Transverse colon (tissue), 4 donors: ENCODE data around the gene DGAT2. TPM values are rescaled to one million over a fixed set of nuclear protein-coding genes. Genes with fewer than 3 reads are reported as not detected.

ENCODE experiments used
- DNase-seq: peaks from one replicate; pipeline ENCODE4 v3.0.0-alpha.2; 2019
- H3K27ac ChIP-seq, 4 donors: fragments of 200-600 bp; sonication (generic); 2 replicates each; pipeline ENCODE4 v1.5.1; 2016 to 2018; ENCODE audit warnings: inconsistent platforms in 4 of 4
- H3K27me3 ChIP-seq: fragments of 200-600 bp; sonication (generic); 2 replicates; pipeline ENCODE4 v1.5.1; 2017; ENCODE audit warnings: inconsistent platforms
- H3K36me3 ChIP-seq, 4 donors: fragments of 200-600 bp; sonication (generic); 2 replicates each; pipeline ENCODE4 v1.5.1; 2017 to 2019; ENCODE audit warnings: inconsistent platforms in 4 of 4
- H3K4me1 ChIP-seq, 4 donors: fragments of 200-600 bp; sonication (generic); 2 replicates each; pipeline ENCODE4 v1.5.1; 2017 to 2020; ENCODE audit warnings: inconsistent platforms in 4 of 4
- H3K4me3 ChIP-seq, 4 donors: fragments of 200-600 bp; sonication (generic); 1 replicate in 1 of 4; 2 replicates in 3 of 4; pipeline versions ENCODE4 v1.5.1 to v1.6.1; 2017 to 2019; ENCODE audit warnings: inconsistent platforms in 4 of 4
- H3K9me3 ChIP-seq, 2 donors: fragments of 200-600 bp; sonication (generic); 2 replicates each; pipeline ENCODE4 v1.5.1; 2017 to 2019; ENCODE audit warnings: inconsistent platforms in 2 of 2
- EP300 ChIP-seq: sonication (generic); formaldehyde crosslinking; IDR thresholded peaks from one replicate; pipeline ENCODE4 v1.6.1; 2017; ENCODE audit warnings: antibody characterized with exemption, low read depth
- POLR2A ChIP-seq: fragments of 450-650 bp; IDR thresholded peaks from one replicate; pipeline ENCODE4 v1.6.1; 2016; ENCODE audit warnings: antibody characterized with exemption, mild to moderate bottlenecking, moderate library complexity
- POLR2AphosphoS5 ChIP-seq, 3 donors: sonication (generic); formaldehyde crosslinking; IDR thresholded peaks; one replicate each; pipeline ENCODE4 v1.6.1; 2016; ENCODE audit warnings: antibody characterized with exemption in 3 of 3
- WGBS, 2 donors: methylation state at CpG; one replicate each; pipeline ENCODE4 v1.1.5; 2018; ENCODE audit warnings: low coverage in 1 of 2; 5-methylcytosine and 5-hydroxymethylcytosine counted together
- in situ Hi-C, 4 donors: fragments of 200-750 bp; cut with MboI; loops; one replicate each; pipeline versions ENCODE4 v1.15.0 to v1.15.1; 2017; ENCODE audit warnings: low sequenced_read_pairs in 3 of 4, low pct_ligation_motif_present in 1 of 4, low pct_unique_long_range_greater_than_20kb in 1 of 4
- intact Hi-C: fragments of 100-400 bp; cut with DNase I; formaldehyde crosslinking; loops from one replicate; pipeline ENCODE4 v1.15.1; 2023; ENCODE audit warnings: low total_unique reads
- total RNA-seq, 4 donors: library from RNA; depleted of rRNA; stranded (reverse); fragments of >200 nt; gene quantifications; one replicate each; pipeline ENCODE4 v1.1.0, GENCODE V29; 2016
- TF ChIP-seq, protein P1 (sequence below), 5 experiments: fragments of 200-600 bp in 3 of 5; fragments of 450-650 bp in 2 of 5; sonication (generic) in 3 of 5; IDR thresholded peaks; 1 replicate in 2 of 5; 2 replicates in 3 of 5; pipeline ENCODE4 v1.5.1; 2016 to 2017; ENCODE audit warnings: antibody characterized with exemption in 5 of 5, inconsistent platforms in 3 of 5, mild to moderate bottlenecking in 2 of 5, moderate library complexity in 1 of 5

Gene DGAT2
- total RNA-seq, 4 donors from 2014 or later: 3.3 to 3.7 TPM; not detected in 2

DNA sequence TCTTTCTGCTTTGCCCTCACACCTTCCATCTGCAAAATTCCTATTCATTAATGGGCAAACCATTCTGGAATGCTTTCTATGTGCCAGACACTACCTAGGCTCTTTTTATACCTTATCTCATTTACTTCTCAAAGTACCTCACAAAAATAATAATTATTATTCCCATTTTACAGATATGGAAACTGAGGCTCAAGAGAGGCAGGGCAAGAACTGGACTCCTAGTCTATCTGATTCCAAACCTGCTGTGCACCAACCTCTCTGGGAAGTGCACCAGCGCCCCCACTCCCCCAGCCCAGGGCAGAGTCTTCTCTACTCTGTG is 826 bp upstream of the DGAT2 start:
- in situ Hi-C loops (no loop called here), intact Hi-C loops (no loop called here)
- no peak for DNase-seq
- no peak overlapping the region for H3K27ac ChIP-seq
- 31% methylated on average over 1 of the region's 1 CpG; no CpG with 5 or more reads in 1 of the 2 donors for WGBS, 2 donors
- H3K4me1 ChIP-seq: peaks cover 10 to 17% (median 15%) of the 10 kb centered on the region in 4 donors
- H3K4me3 ChIP-seq: peak overlapping the region in 1 of 4 donors; percentile 60
- TF ChIP-seq, protein P1, sequence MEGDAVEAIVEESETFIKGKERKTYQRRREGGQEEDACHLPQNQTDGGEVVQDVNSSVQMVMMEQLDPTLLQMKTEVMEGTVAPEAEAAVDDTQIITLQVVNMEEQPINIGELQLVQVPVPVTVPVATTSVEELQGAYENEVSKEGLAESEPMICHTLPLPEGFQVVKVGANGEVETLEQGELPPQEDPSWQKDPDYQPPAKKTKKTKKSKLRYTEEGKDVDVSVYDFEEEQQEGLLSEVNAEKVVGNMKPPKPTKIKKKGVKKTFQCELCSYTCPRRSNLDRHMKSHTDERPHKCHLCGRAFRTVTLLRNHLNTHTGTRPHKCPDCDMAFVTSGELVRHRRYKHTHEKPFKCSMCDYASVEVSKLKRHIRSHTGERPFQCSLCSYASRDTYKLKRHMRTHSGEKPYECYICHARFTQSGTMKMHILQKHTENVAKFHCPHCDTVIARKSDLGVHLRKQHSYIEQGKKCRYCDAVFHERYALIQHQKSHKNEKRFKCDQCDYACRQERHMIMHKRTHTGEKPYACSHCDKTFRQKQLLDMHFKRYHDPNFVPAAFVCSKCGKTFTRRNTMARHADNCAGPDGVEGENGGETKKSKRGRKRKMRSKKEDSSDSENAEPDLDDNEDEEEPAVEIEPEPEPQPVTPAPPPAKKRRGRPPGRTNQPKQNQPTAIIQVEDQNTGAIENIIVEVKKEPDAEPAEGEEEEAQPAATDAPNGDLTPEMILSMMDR (IDR thresholded peaks at IDR 0.05): no peak
- no peak for TF ChIP-seq EP300
- TF ChIP-seq POLR2A: no peak
- no peak for TF ChIP-seq POLR2AphosphoS5 (IDR thresholded peaks at IDR 0.05)
- H3K9me3 ChIP-seq: no peaks in the 10 kb centered on the region
- H3K36me3 ChIP-seq: no peaks in the 10 kb centered on the region
- peaks cover 11% of the 10 kb centered on the region for H3K27me3 ChIP-seq

DNA sequence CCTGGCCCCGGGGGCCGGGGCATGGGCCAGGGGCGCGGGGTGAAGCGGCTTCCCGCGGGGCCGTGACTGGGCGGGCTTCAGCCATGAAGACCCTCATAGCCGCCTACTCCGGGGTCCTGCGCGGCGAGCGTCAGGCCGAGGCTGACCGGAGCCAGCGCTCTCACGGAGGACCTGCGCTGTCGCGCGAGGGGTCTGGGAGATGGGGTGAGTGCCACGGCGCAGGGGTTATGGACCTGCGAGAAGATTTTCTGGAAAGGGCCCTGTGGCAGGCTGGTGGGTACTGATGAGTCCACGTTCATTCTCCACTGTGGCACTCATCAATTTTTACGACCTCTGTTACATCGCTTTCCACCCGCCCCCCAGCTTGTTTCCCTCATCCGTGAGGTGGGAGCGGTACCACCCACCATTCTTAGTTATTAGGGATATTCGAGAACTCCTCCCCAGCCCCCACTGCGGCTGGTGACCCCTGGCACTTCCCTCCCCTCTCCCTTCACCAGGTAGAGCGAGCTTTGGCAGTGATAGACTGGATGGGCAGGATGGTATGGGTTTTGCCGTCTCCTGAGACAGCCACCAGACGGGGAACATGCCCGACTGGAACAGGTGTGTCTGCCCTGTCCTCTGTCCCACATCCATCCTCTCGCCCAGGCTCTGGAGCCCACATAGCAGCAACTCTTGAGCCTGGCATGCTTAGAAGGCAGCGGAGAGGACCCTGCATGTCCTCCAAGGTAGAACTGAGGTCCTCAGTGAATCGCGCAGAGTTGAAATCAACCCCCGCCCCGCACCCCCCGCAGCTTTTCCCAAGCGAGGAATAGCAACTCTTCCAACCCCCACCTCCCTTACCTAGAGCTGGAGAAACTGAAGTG is 562 bp downstream of the DGAT2 start:
- 22 to 26% methylated on average over 6 to 34 of the region's 46 CpGs for WGBS, 2 donors
- Histone ChIP-seq H3K27me3 (peaks cover 11% of the 10 kb centered on the region), H3K27ac (peak overlapping the region in 2 of 4 donors; percentile 21 to 49), H3K4me1 (peaks cover 10 to 17% (median 15%) of the 10 kb centered on the region in 4 donors), H3K36me3 (no peaks in the 10 kb centered on the region), H3K9me3 (no peaks in the 10 kb centered on the region), H3K4me3 (peak overlapping the region; percentile 23 to 60 (median 32))
- intact Hi-C loops (no loop called here), in situ Hi-C loops (no loop called here)
- TF ChIP-seq POLR2AphosphoS5 (IDR thresholded peaks at IDR 0.05): no peak
- TF ChIP-seq, protein P1 (IDR thresholded peaks at IDR 0.05): peak in 1 of 5 experiments; percentile 3
- DNase-seq: no peak

DNA sequence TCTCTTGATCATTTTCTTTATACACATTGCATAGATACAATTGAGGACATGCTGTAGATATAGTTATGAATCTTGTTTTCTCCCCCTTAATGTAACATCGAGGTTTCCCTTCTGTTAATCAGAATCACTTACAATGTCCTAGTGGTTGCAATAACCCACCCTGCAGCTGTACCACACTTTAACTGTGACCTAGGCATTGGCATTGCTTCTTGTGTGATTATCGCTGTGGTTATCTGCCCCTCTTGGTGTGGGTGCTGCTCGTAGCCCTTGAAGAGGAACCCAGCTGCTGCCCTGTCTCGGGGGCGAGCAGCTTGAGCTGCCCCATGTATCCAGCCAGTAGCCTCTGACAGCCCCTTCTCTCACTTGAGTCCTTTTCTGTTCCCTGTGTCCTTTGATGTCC is 1.5 kb downstream of the DGAT2 start:
- Histone ChIP-seq H3K27me3 (peaks cover 11% of the 10 kb centered on the region), H3K36me3 (no peaks in the 10 kb centered on the region), H3K4me1 (peaks cover 10 to 17% (median 15%) of the 10 kb centered on the region in 4 donors), H3K9me3 (no peaks in the 10 kb centered on the region), H3K4me3 (no peak overlapping the region), H3K27ac (no peak overlapping the region)
- WGBS, 2 donors: 64 to 79% methylated on average over 1 to 5 of the region's 5 CpGs
- in situ Hi-C loops (no loop called here), intact Hi-C loops (no loop called here)
- TF ChIP-seq POLR2A (no peak), EP300 (no peak), POLR2AphosphoS5 (IDR thresholded peaks at IDR 0.05) (no peak)
- TF ChIP-seq, protein P1 (IDR thresholded peaks at IDR 0.05): no peak
- no peak for DNase-seq

DNA sequence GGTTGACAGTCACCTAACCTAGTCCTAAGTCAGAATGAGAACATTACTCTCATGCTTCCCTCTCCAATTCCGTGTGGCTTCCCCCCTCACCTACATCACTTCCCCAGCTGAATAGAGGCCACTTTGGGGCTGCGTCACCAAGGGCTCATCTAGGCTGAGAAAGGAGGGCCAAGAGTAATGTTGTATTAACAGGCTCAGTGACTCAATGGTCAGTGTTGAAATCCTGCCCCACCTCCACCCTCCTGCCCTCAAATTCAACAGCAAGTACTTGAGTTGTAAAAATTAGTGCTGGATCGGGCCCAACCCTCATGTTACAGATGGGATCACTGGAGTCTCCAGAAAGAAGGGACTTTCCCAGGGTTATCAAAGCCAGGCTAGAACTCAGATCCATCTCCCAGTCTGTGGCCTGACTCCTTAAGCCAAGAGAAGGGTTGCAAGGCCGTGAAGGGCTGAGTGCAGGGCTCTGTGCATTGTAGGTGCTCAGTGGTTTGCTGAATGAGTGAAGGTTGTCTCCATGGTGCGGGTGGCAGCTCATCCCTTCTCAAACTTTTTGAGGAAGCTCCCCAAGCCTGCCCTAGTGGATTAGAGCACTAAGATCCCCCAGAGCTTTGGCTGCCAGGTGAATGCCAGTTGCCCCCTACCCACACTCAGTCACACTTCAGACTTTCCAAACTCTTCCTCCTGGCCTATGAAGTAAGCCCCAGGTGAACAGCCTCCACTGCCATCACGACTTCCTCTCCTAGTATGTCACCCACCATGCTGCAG is 3.2 kb downstream of the DGAT2 start:
- no peak for TF ChIP-seq EP300
- TF ChIP-seq POLR2A: no peak
- TF ChIP-seq POLR2AphosphoS5 (IDR thresholded peaks at IDR 0.05): no peak
- TF ChIP-seq, protein P1 (IDR thresholded peaks at IDR 0.05): no peak
- in situ Hi-C loops: no loop called here
- Histone ChIP-seq H3K27ac (no peak overlapping the region), H3K4me3 (no peak overlapping the region), H3K9me3 (no peaks in the 10 kb centered on the region), H3K27me3 (peaks cover 11% of the 10 kb centered on the region), H3K4me1 (peaks cover 10 to 17% (median 15%) of the 10 kb centered on the region in 4 donors), H3K36me3 (no peaks in the 10 kb centered on the region)
- DNase-seq: peak; percentile 14
- intact Hi-C loops: no loop called here
- WGBS, 2 donors: 79 to 83% methylated on average over 1 to 6 of the region's 6 CpGs
